Ishikawa (cell line): ENCODE data around the gene CROCC.

Source experiments
- EP300 ChIP-seq: IDR thresholded peaks from 2 replicates; pipeline ENCODE4 v1.6.1; 2012; ENCODE audit warnings: borderline replicate concordance
- TAF1 ChIP-seq: IDR thresholded peaks from 2 replicates; pipeline ENCODE4 v1.6.1; 2012; ENCODE audit warnings: low read depth, mild to moderate bottlenecking
- YY1 ChIP-seq: IDR thresholded peaks from 2 replicates; pipeline ENCODE4 v1.6.1; 2012; ENCODE audit warnings: low read depth
- TF ChIP-seq, protein P1 (sequence below): IDR thresholded peaks from 2 replicates; pipeline ENCODE4 v1.6.1; 2012; ENCODE audit warnings: low read depth, mild to moderate bottlenecking

DNA sequence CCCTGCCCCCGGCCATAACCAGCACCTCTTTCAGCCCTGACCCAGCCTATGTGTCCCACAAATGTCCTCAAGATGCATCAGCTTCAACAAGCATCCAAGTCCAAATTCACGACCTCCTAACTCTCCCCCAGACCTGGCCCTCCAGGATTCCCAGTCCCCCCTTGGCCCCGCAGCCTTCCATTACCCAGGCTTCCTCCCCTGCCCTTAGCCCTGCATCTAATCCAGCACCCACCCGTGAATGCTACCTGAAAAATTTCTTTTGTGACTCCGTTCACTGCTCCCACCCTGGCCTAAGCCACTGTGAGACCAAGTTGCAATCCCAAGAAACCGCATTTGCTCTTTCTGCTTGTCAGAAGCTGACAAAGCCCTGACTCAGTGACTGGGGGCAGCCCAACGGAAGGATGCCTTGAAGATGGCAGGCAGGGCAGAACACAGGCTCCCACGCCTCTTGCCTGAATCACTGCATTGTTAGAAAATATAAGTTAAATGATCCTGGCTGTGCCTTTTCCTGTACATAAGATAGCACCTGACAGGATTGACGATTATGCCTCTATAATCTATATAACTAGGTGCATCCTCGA is 59.6 kb downstream of the CROCC start:
- TF ChIP-seq, protein P1, sequence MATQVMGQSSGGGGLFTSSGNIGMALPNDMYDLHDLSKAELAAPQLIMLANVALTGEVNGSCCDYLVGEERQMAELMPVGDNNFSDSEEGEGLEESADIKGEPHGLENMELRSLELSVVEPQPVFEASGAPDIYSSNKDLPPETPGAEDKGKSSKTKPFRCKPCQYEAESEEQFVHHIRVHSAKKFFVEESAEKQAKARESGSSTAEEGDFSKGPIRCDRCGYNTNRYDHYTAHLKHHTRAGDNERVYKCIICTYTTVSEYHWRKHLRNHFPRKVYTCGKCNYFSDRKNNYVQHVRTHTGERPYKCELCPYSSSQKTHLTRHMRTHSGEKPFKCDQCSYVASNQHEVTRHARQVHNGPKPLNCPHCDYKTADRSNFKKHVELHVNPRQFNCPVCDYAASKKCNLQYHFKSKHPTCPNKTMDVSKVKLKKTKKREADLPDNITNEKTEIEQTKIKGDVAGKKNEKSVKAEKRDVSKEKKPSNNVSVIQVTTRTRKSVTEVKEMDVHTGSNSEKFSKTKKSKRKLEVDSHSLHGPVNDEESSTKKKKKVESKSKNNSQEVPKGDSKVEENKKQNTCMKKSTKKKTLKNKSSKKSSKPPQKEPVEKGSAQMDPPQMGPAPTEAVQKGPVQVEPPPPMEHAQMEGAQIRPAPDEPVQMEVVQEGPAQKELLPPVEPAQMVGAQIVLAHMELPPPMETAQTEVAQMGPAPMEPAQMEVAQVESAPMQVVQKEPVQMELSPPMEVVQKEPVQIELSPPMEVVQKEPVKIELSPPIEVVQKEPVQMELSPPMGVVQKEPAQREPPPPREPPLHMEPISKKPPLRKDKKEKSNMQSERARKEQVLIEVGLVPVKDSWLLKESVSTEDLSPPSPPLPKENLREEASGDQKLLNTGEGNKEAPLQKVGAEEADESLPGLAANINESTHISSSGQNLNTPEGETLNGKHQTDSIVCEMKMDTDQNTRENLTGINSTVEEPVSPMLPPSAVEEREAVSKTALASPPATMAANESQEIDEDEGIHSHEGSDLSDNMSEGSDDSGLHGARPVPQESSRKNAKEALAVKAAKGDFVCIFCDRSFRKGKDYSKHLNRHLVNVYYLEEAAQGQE = no peak
- TF ChIP-seq YY1 = no peak
- no peak for TF ChIP-seq TAF1
- TF ChIP-seq EP300 = no peak
